Right lobe of liver (tissue), 4 donors: ENCODE data around the gene GMPPB.
"Not testable (repeated sequence)": the region's sequence is repeated elsewhere in the genome, so short reads cannot be mapped to it uniquely, and the experiment has no call there.

Source experiments
- POLR2A ChIP-seq: fragments of 450-650 bp; IDR thresholded peaks from one replicate; pipeline ENCODE4 v1.6.1; 2017; ENCODE audit warnings: antibody characterized with exemption, mild to moderate bottlenecking
- TF ChIP-seq, protein P1 (sequence below), 4 donors: fragments of 200-600 bp in 3 of 4; fragments of 450-650 bp in 1 of 4; IDR thresholded peaks; one replicate each; pipeline versions ENCODE4 v1.5.1 to v1.8.0; 2016 to 2022; ENCODE audit warnings: antibody characterized with exemption in 4 of 4, mild to moderate bottlenecking in 2 of 4
- donor health status: DM: no; HTN: no; CAD: no.
- donor health status: DM: no; HTN: no; CAD: no.
- donor health status: DM: no; HTN: yes; CAD: no.

DNA sequence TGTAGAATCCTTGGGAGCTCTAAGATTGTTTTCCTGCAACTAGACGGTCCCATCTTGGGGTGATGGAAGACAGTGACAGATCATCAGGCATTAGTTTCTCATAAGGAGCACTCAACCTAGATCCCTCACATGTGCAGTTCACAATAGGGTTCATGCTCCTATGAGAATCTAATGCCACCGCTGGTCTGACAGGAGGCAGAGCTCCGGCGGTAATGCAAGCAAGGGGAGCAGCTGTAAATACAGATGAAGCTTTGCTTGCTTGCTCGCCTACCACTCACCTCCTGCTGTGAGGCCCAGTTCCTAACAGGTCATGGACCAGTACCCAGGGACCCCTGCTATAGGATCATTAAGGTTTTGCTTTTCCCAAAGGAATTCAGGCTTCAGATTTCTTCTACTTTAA lies 25.1 kb upstream of the GMPPB start:
- TF ChIP-seq, protein P1, sequence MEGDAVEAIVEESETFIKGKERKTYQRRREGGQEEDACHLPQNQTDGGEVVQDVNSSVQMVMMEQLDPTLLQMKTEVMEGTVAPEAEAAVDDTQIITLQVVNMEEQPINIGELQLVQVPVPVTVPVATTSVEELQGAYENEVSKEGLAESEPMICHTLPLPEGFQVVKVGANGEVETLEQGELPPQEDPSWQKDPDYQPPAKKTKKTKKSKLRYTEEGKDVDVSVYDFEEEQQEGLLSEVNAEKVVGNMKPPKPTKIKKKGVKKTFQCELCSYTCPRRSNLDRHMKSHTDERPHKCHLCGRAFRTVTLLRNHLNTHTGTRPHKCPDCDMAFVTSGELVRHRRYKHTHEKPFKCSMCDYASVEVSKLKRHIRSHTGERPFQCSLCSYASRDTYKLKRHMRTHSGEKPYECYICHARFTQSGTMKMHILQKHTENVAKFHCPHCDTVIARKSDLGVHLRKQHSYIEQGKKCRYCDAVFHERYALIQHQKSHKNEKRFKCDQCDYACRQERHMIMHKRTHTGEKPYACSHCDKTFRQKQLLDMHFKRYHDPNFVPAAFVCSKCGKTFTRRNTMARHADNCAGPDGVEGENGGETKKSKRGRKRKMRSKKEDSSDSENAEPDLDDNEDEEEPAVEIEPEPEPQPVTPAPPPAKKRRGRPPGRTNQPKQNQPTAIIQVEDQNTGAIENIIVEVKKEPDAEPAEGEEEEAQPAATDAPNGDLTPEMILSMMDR (IDR thresholded peaks at IDR 0.05) = not testable (repeated sequence)
- not testable (repeated sequence) for TF ChIP-seq POLR2A
